Measurements from ENCODE around the gene KCNQ5.

KCNQ5 gene

GRCh38 chr6:72911463-72912155 lies 289.7 kb downstream of the KCNQ5 start:
- DNase-seq (ENCODE audit: extremely low read depth, low read depth) = peak; percentile 2
- TF ChIP-seq, protein P1, sequence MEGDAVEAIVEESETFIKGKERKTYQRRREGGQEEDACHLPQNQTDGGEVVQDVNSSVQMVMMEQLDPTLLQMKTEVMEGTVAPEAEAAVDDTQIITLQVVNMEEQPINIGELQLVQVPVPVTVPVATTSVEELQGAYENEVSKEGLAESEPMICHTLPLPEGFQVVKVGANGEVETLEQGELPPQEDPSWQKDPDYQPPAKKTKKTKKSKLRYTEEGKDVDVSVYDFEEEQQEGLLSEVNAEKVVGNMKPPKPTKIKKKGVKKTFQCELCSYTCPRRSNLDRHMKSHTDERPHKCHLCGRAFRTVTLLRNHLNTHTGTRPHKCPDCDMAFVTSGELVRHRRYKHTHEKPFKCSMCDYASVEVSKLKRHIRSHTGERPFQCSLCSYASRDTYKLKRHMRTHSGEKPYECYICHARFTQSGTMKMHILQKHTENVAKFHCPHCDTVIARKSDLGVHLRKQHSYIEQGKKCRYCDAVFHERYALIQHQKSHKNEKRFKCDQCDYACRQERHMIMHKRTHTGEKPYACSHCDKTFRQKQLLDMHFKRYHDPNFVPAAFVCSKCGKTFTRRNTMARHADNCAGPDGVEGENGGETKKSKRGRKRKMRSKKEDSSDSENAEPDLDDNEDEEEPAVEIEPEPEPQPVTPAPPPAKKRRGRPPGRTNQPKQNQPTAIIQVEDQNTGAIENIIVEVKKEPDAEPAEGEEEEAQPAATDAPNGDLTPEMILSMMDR (IDR thresholded peaks at IDR 0.05; ENCODE audit: low read depth, low read length) = no peak

- no peak for DNase-seq (ENCODE audit: extremely low read depth, low read depth)
- TF ChIP-seq, protein P1 (IDR thresholded peaks at IDR 0.05; ENCODE audit: low read depth, low read length) = no peak
These were observed 291.9 kb downstream of the KCNQ5 start for GRCh38 chr6:72913797-72914196.

DNA sequence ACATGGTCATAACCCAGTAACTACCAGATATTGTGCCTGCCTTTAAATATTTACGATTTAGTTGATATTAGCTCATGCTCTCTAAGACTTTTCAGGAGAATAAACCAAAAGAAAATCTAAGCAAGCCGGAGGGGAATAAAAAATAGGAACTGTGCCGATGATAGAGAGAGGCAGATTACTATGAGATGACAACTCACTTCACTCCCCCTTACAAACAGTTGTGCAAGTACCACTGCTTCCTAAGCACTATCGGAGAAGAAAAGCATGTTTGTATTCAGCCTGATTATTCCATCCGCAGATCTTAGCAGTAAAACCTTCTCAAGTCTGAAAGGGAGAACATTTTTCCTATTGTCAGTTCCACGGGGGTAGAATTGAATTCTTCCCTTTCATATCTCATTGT lies 294.4 kb downstream of the KCNQ5 start:
- TF ChIP-seq, protein P1 (IDR thresholded peaks at IDR 0.05; ENCODE audit: low read depth, low read length) = no peak
- no peak for DNase-seq (ENCODE audit: extremely low read depth, low read depth)

- TF ChIP-seq, protein P1 (IDR thresholded peaks at IDR 0.05; ENCODE audit: low read depth, low read length) = no peak
These were observed 295.0 kb downstream of the KCNQ5 start for GRCh38 chr6:72916906-72917305.

DNA sequence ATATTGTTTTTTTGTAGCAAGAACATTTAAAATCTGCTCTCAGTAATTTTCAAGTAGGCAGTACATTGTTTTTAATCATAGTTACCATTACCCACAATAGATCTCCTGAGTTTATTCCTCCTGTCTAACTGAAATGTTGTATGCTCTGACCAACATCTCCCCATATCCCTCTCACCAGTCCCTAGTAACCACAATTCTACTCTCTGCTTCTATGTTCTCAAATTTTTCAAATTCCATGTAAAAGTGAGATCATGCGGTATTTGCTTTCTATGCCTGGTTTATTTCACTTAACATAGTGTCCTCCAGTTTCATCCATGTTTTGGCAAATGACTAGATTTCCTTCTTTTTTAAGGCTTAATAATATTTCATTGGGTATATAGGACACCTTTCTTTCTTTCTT lies 300.5 kb downstream of the KCNQ5 start:
- TF ChIP-seq, protein P1 (IDR thresholded peaks at IDR 0.05; ENCODE audit: low read depth, low read length) = no peak
- no peak for DNase-seq (ENCODE audit: extremely low read depth, low read depth)

More at GRCh38 chr6:72916906-72917305, 295.0 kb downstream of the KCNQ5 start:
- no peak for DNase-seq (ENCODE audit: extremely low read depth, low read depth)

DNA sequence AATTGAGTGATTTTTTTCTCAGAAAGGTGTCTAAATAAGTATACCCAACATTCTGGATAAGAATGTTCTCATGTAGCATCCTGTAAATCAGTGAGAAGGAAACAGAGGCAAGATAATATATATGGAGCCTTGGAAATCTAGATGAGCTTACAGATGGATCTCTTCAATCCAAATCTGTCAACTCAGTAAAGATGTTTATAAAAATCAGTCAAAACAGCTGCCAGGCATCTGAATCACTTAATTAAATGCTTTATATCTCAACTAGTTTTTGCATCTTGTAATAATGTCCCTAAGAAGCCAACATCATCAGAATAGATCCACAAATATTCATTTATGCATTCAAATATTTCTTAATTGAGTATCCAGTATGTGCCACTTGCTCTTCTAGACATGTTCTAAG lies 303.3 kb downstream of the KCNQ5 start:
- TF ChIP-seq, protein P1 (IDR thresholded peaks at IDR 0.05; ENCODE audit: low read depth, low read length) = no peak
- no peak for DNase-seq (ENCODE audit: extremely low read depth, low read depth)

- TF ChIP-seq, protein P1 (IDR thresholded peaks at IDR 0.05; ENCODE audit: low read depth, low read length) = no peak
- no peak for DNase-seq (ENCODE audit: extremely low read depth, low read depth)
These were observed 308.8 kb downstream of the KCNQ5 start for GRCh38 chr6:72930556-72931132.

Data from AG09319 (cell line).